Endothelial cell of umbilical vein (primary cell): ENCODE results near the gene ZNF438. TPM values are rescaled to one million over a fixed set of nuclear protein-coding genes. Genes with fewer than 3 reads are reported as not detected.

Experiments
- BruUV-seq: library from RNA; stranded (reverse); fragments of 400-500 nt; replicated peaks from 2 replicates; lab custom pipeline; 2021; lab: Mats Ljungman, UMichigan
- CTCF ChIA-PET: fragments of 300-600, 350-600 bp; sonication (Branson Sonifier 250); formaldehyde crosslinking; loops from one replicate; lab custom pipeline; 2021; ENCODE audit warnings: antibody characterized with exemption, inconsistent platforms; lab: Charles Lee
- POLR2A ChIA-PET: fragments of 300-600, 350-600 bp; sonication (Branson Sonifier 250); formaldehyde crosslinking; loops from one replicate; lab custom pipeline; 2021; ENCODE audit warnings: antibody characterized with exemption, inconsistent platforms; lab: Charles Lee
- DNase-seq: peaks from one replicate; pipeline ENCODE4 v3.0.0-alpha.2; 2011; ENCODE audit warnings: low read depth, low spot score
- FAIRE-seq: peaks from 2 replicates; lab custom pipeline; 2011; peaks lifted over from hg19 to GRCh38; lab: Jason Lieb, UNC
- H2AFZ ChIP-seq: 2 replicates; pipeline ENCODE4 v1.6.0; 2012; ENCODE audit warnings: low read depth, low read length, control low read depth, inconsistent platforms
- H3K27ac ChIP-seq: 2 replicates; pipeline ENCODE4 v1.5.1; 2011; ENCODE audit warnings: low read depth, mild to moderate bottlenecking, control low read depth, low read length, moderate library complexity; ENCODE audit not compliant: insufficient read depth
- H3K27me3 ChIP-seq, 2 experiments: 2 replicates each; pipeline versions ENCODE4 v1.6.0 to v1.6.1; 2011; ENCODE audit warnings: low read length in 2 of 2, mixed read lengths in 1 of 2; ENCODE audit not compliant: control insufficient read depth in 2 of 2, insufficient read depth in 2 of 2
- H3K36me3 ChIP-seq, 2 experiments: 2 replicates in 1 of 2; 3 replicates in 1 of 2; pipeline ENCODE4 v1.5.1; 2011; ENCODE audit warnings: low read length in 2 of 2, mild to moderate bottlenecking in 1 of 2, moderate library complexity in 1 of 2; ENCODE audit not compliant: control insufficient read depth in 2 of 2, insufficient read depth in 2 of 2; ENCODE audit errors: extremely low read depth in 1 of 2
- H3K4me1 ChIP-seq: 3 replicates; pipeline ENCODE4 v1.5.1; 2011; ENCODE audit warnings: mild to moderate bottlenecking, low read length; ENCODE audit not compliant: control insufficient read depth, insufficient read depth; ENCODE audit errors: extremely low read depth
- H3K4me2 ChIP-seq: 2 replicates; pipeline ENCODE4 v1.6.1; 2011; ENCODE audit warnings: low read length, control low read depth, mixed read lengths; ENCODE audit not compliant: insufficient read depth
- H3K4me3 ChIP-seq, 3 experiments: fragments of 200-600 bp in 1 of 3; sonication (generic), shearing (Covaris generic) in 1 of 3; replicated peaks in 1 of 3; 2 replicates each; pipeline ENCODE4 v1.5.1; 2011 to 2016; ENCODE audit warnings: control low read depth in 3 of 3, low read length in 3 of 3, mild to moderate bottlenecking in 2 of 3, inconsistent platforms in 1 of 3, low read depth in 1 of 3, moderate library complexity in 1 of 3; ENCODE audit not compliant: insufficient read depth in 1 of 3
- H3K79me2 ChIP-seq: 2 replicates; pipeline ENCODE4 v1.6.0; 2012; ENCODE audit warnings: low read length, inconsistent platforms; ENCODE audit not compliant: control insufficient read depth, insufficient read depth
- H3K9ac ChIP-seq: replicated peaks from 2 replicates; pipeline ENCODE3; 2011; ENCODE audit warnings: low read length, control low read depth; ENCODE audit not compliant: insufficient read depth; ENCODE audit errors: extremely low read depth
- H3K9me1 ChIP-seq: replicated peaks from 3 replicates; pipeline ENCODE4 v1.6.0; 2011; ENCODE audit warnings: mild to moderate bottlenecking, low read length; ENCODE audit not compliant: control insufficient read depth, insufficient read depth; ENCODE audit errors: extremely low read depth
- H3K9me3 ChIP-seq: replicated peaks from 2 replicates; pipeline ENCODE4 v1.5.1; 2012; ENCODE audit warnings: low read length, inconsistent platforms; ENCODE audit not compliant: control insufficient read depth, insufficient read depth
- H4K20me1 ChIP-seq: replicated peaks from 2 replicates; pipeline ENCODE3; 2011; ENCODE audit warnings: mild to moderate bottlenecking, low read length; ENCODE audit not compliant: control insufficient read depth, insufficient read depth; ENCODE audit errors: extremely low read depth
- CTCF ChIP-seq, 2 donors: IDR thresholded peaks; 1 replicate in 1 of 2; 2 replicates in 1 of 2; pipeline ENCODE4 v1.5.1; 2011; ENCODE audit warnings: low read length in 2 of 2, mild to moderate bottlenecking in 2 of 2, moderate library complexity in 2 of 2, control low read depth in 1 of 2, inconsistent platforms in 1 of 2, low read depth in 1 of 2; ENCODE audit not compliant: insufficient read depth in 1 of 2; ENCODE audit errors: extremely low read depth in 1 of 2
- EZH2 ChIP-seq: IDR thresholded peaks from 2 replicates; pipeline ENCODE4 v1.6.1; 2012; ENCODE audit warnings: borderline replicate concordance, low read depth, mild to moderate bottlenecking, moderate library complexity, low read length, inconsistent platforms; ENCODE audit not compliant: severe bottlenecking
- FOS ChIP-seq: IDR thresholded peaks from 2 replicates; pipeline ENCODE4 v1.6.1; 2011; ENCODE audit warnings: mild to moderate bottlenecking, low read length, moderate library complexity, borderline replicate concordance; ENCODE audit not compliant: insufficient read depth
- GATA2 ChIP-seq: IDR thresholded peaks from 2 replicates; pipeline ENCODE4 v1.7.0; 2011; ENCODE audit warnings: low read depth, mild to moderate bottlenecking, moderate library complexity, mixed read lengths, low read length; ENCODE audit not compliant: insufficient read length, insufficient read depth
- JUN ChIP-seq: IDR thresholded peaks from 2 replicates; pipeline ENCODE4 v1.6.1; 2011; ENCODE audit warnings: borderline replicate concordance, low read depth; ENCODE audit not compliant: insufficient read length, insufficient read depth
- MAX ChIP-seq: IDR thresholded peaks from 2 replicates; pipeline ENCODE4 v1.6.1; 2011; ENCODE audit not compliant: insufficient read depth, insufficient read length
- MYC ChIP-seq: IDR thresholded peaks from one replicate; pipeline ENCODE4 v1.6.1; 2011; ENCODE audit warnings: mild to moderate bottlenecking, low read depth, low read length
- POLR2A ChIP-seq: IDR thresholded peaks from 2 replicates; pipeline ENCODE4 v1.6.1; 2012; ENCODE audit warnings: low read depth, mild to moderate bottlenecking, control low read depth, low read length
- POLR2AphosphoS5 ChIP-seq: IDR thresholded peaks from 2 replicates; pipeline ENCODE4 v1.6.1; 2012; ENCODE audit warnings: low read depth, mild to moderate bottlenecking, control low read depth, low read length, moderate library complexity; ENCODE audit not compliant: insufficient read depth
- dilution Hi-C: fragments of 300-500 bp; cut with MboI; formaldehyde crosslinking; loops from one replicate; pipeline ENCODE4 v1.15.0; 2019; ENCODE audit warnings: low sequenced_read_pairs; ENCODE audit not compliant: extremely low pct_ligation_motif_present
- intact Hi-C: fragments of 100-400 bp; cut with micrococcal nuclease; formaldehyde crosslinking; loops from one replicate; pipeline ENCODE4 v1.10.0; 2022
- polyA plus RNA-seq, 4 experiments: library from polyadenylated mRNA; depleted of rRNA in 3 of 4; stranded (reverse) in 3 of 4; unstranded in 1 of 4; fragments of >200 nt; gene quantifications; 2 replicates each; pipeline versions ENCODE4 v1.2.1 to v1.2.3, GENCODE V29; 2011 to 2012; ENCODE audit warnings: missing spikeins in 1 of 4
- total RNA-seq: library from RNA; stranded (reverse); gene quantifications from 2 replicates; pipeline ENCODE4 v1.2.3, GENCODE V29; 2021

ZNF438 gene
- total and polyA plus RNA-seq, 2 donors (not counting 3 experiments of a cell fraction or from before 2014, with no cell fraction given): 7.2 to 15.1 TPM

GRCh38 chr10:30818010-30818660 lies 213.5 kb downstream of the ZNF438 start:
- peak overlapping the region; percentile 2 for H3K9ac ChIP-seq
- H2AFZ ChIP-seq: peak overlapping the region; percentile 21
- H3K4me2 ChIP-seq: peak overlapping the region; percentile 6
- no peaks in the 10 kb centered on the region for H4K20me1 ChIP-seq
- no peaks in the 10 kb centered on the region for H3K27me3 ChIP-seq
- TF ChIP-seq JUN (no peak), MYC (no peak), EZH2 (no peak), MAX (no peak), POLR2A (no peak), GATA2 (peak; percentile 91), CTCF (IDR thresholded peaks at IDR 0.05; ENCODE audit: extremely low read depth in 1 of 2, insufficient read depth in 1 of 2, low read depth in 1 of 2, low read length in 2 of 2) (no peak), POLR2AphosphoS5 (peak; percentile 85), FOS (peak; percentile 14)
- no peaks in the 10 kb centered on the region for H3K9me1 ChIP-seq
- ChIA-PET CTCF (interaction anchor here (1.3 to 1.5 kb wide), 3 partner anchors 8 to 34 kb away, joined by 3 to 5 read pairs (median 4); no protein-coding TSS in a partner anchor), POLR2A (no interaction called here)
- no peaks in the 10 kb centered on the region for H3K36me3 ChIP-seq
- H3K4me3 ChIP-seq: no peak overlapping the region
- H3K79me2 ChIP-seq: no peaks in the 10 kb centered on the region
- DNase-seq: peak; percentile 92
- intact Hi-C loops: loop anchor here (10.0 kb wide), 1 partner anchor 497 kb away; the partner anchor contains the start of gene ZEB1
- peak overlapping the region; percentile 70 for H3K27ac ChIP-seq
- no TSS peak for BruUV-seq
- FAIRE-seq: peak; percentile 98
- dilution Hi-C loops: no loop called here
- no peaks in the 10 kb centered on the region for H3K9me3 ChIP-seq
- peaks cover 69% of the 10 kb centered on the region for H3K4me1 ChIP-seq
